Measurements from ENCODE around the gene PHACTR1.
"Not testable (repeated sequence)": the region's sequence is repeated elsewhere in the genome, so short reads cannot be mapped to it uniquely, and the experiment has no call there.

The PHACTR1 gene

GRCh38 chr6:13239530-13240455 lies 523.2 kb downstream of the PHACTR1 start:
- no peak for DNase-seq (ENCODE audit: low spot score)

- DNase-seq (ENCODE audit: low spot score) = no peak
These were observed 524.8 kb downstream of the PHACTR1 start for GRCh38 chr6:13241364-13241763.

- DNase-seq (ENCODE audit: low spot score) = no peak
These were observed 525.6 kb downstream of the PHACTR1 start for GRCh38 chr6:13242178-13242577.

- DNase-seq (ENCODE audit: low spot score) = no peak
These were observed 526.0 kb downstream of the PHACTR1 start for GRCh38 chr6:13242590-13242989.

- DNase-seq (ENCODE audit: low spot score) = no peak
These were observed 526.5 kb downstream of the PHACTR1 start for GRCh38 chr6:13243033-13243432.

GRCh38 chr6:13243745-13244144 lies 527.2 kb downstream of the PHACTR1 start:
- DNase-seq (ENCODE audit: low spot score) = not testable (repeated sequence)

GRCh38 chr6:13247627-13248026 lies 531.1 kb downstream of the PHACTR1 start:
- DNase-seq (ENCODE audit: low spot score) = no peak

- DNase-seq (ENCODE audit: low spot score) = peak; percentile 4
These were observed 531.5 kb downstream of the PHACTR1 start for GRCh38 chr6:13248053-13248452.

GRCh38 chr6:13248584-13248985 lies 532.0 kb downstream of the PHACTR1 start:
- DNase-seq (ENCODE audit: low spot score) = no peak

- DNase-seq (ENCODE audit: low spot score) = no peak
These were observed 532.4 kb downstream of the PHACTR1 start for GRCh38 chr6:13248994-13249393.

GRCh38 chr6:13249817-13250216 lies 533.2 kb downstream of the PHACTR1 start:
- no peak for DNase-seq (ENCODE audit: low spot score)

- no peak for DNase-seq (ENCODE audit: low spot score)
These were observed 534.1 kb downstream of the PHACTR1 start for GRCh38 chr6:13250703-13251102.

GRCh38 chr6:13251242-13251641 lies 534.7 kb downstream of the PHACTR1 start:
- DNase-seq (ENCODE audit: low spot score) = no peak

- no peak for DNase-seq (ENCODE audit: low spot score)
These were observed 536.2 kb downstream of the PHACTR1 start for GRCh38 chr6:13252790-13253189.

GRCh38 chr6:13253272-13253671 lies 536.7 kb downstream of the PHACTR1 start:
- no peak for DNase-seq (ENCODE audit: low spot score)

- DNase-seq (ENCODE audit: low spot score) = no peak
These were observed 539.9 kb downstream of the PHACTR1 start for GRCh38 chr6:13256266-13257001.

- no peak for DNase-seq (ENCODE audit: low spot score)
These were observed 542.8 kb downstream of the PHACTR1 start for GRCh38 chr6:13259393-13259792.

- no peak for DNase-seq (ENCODE audit: low spot score)
These were observed 543.6 kb downstream of the PHACTR1 start for GRCh38 chr6:13260101-13260598.

GRCh38 chr6:13260831-13261230 lies 544.3 kb downstream of the PHACTR1 start:
- no peak for DNase-seq (ENCODE audit: low spot score)

- no peak for DNase-seq (ENCODE audit: low spot score)
These were observed 545.0 kb downstream of the PHACTR1 start for GRCh38 chr6:13261464-13261994.

- DNase-seq (ENCODE audit: low spot score) = no peak
These were observed 546.0 kb downstream of the PHACTR1 start for GRCh38 chr6:13262302-13263230.

GRCh38 chr6:13263669-13264068 lies 547.1 kb downstream of the PHACTR1 start:
- no peak for DNase-seq (ENCODE audit: low spot score)
